SK-N-MC (cell line): ENCODE data around the gene ACTA1.
"Not testable (repeated sequence)": the region's sequence is repeated elsewhere in the genome, so short reads cannot be mapped to it uniquely, and the experiment has no call there.

ENCODE experiments used
- DNase-seq: peaks from one replicate; pipeline ENCODE4 v3.0.0-alpha.2; 2011; ENCODE audit warnings: low read depth, low spot score
- H3K27ac ChIP-seq: fragments of 200-600 bp; sonication (generic); 2 replicates; pipeline ENCODE4 v1.5.1; 2016; ENCODE audit warnings: mixed run types
- H3K36me3 ChIP-seq: fragments of 200-600 bp; sonication (generic); 2 replicates; pipeline ENCODE4 v1.6.1; 2017; ENCODE audit warnings: antibody characterized with exemption, low read length, mixed read lengths; ENCODE audit not compliant: insufficient read depth
- H3K4me3 ChIP-seq: fragments of 200-600 bp; sonication (generic); 2 replicates; pipeline ENCODE4 v1.5.1; 2016
- H3K9ac ChIP-seq: fragments of 200-600 bp; sonication (generic); 2 replicates; pipeline ENCODE4 v1.8.0; 2017; ENCODE audit warnings: mixed run types, mixed read lengths; ENCODE audit not compliant: insufficient read length
- H3K9me3 ChIP-seq: fragments of 200-600 bp; sonication (generic); 2 replicates; pipeline ENCODE4 v1.6.1; 2017; ENCODE audit warnings: low read depth, mild to moderate bottlenecking, antibody characterized with exemption, low read length, moderate library complexity, mixed read lengths
- EZH2 ChIP-seq: fragments of 200-600 bp; sonication (generic); IDR thresholded peaks from one replicate; pipeline ENCODE4 v1.6.1; 2017; ENCODE audit warnings: antibody characterized with exemption
- FOXP2 ChIP-seq: optimal IDR thresholded peaks from 2 replicates; pipeline ENCODE3; 2011; ENCODE audit warnings: mild to moderate bottlenecking, moderate library complexity; ENCODE audit not compliant: insufficient read depth; ENCODE audit errors: extremely low read length, control extremely low read depth
- POLR2AphosphoS5 ChIP-seq: IDR thresholded peaks from 2 replicates; pipeline ENCODE4 v1.6.1; 2012; ENCODE audit warnings: mild to moderate bottlenecking, low read depth, low read length, borderline replicate concordance

The ACTA1 gene

GRCh38 chr1:229409616-229410369, 24.1 kb downstream of the ACTA1 start:
- no peak overlapping the region for H3K27ac ChIP-seq
- H3K4me3 ChIP-seq = no peak overlapping the region
- no peak for DNase-seq
- no peaks in the 10 kb centered on the region for H3K36me3 ChIP-seq
- TF ChIP-seq FOXP2 (no peak), EZH2 (no peak), POLR2AphosphoS5 (no peak)
- no peak overlapping the region for H3K9ac ChIP-seq
- H3K9me3 ChIP-seq = no peaks in the 10 kb centered on the region

- H3K9ac ChIP-seq = no peak overlapping the region
- no peak overlapping the region for H3K27ac ChIP-seq
- H3K9me3 ChIP-seq = no peaks in the 10 kb centered on the region
- TF ChIP-seq FOXP2 (no peak), EZH2 (no peak), POLR2AphosphoS5 (no peak)
- H3K36me3 ChIP-seq = no peaks in the 10 kb centered on the region
- no peak for DNase-seq
- no peak overlapping the region for H3K4me3 ChIP-seq
Observed at GRCh38 chr1:229408458-229409037, 25.3 kb downstream of the ACTA1 start.

- no peak overlapping the region for H3K27ac ChIP-seq
- no peak for DNase-seq
- no peaks in the 10 kb centered on the region for H3K9me3 ChIP-seq
- TF ChIP-seq FOXP2 (no peak), EZH2 (no peak), POLR2AphosphoS5 (no peak)
- H3K9ac ChIP-seq = no peak overlapping the region
- H3K4me3 ChIP-seq = no peak overlapping the region
- H3K36me3 ChIP-seq = no peaks in the 10 kb centered on the region
Observed at GRCh38 chr1:229407206-229408026, 26.5 kb downstream of the ACTA1 start.

- H3K9ac ChIP-seq = no peak overlapping the region
- H3K9me3 ChIP-seq = no peaks in the 10 kb centered on the region
- no peak for DNase-seq
- no peak overlapping the region for H3K27ac ChIP-seq
- no peak overlapping the region for H3K4me3 ChIP-seq
- TF ChIP-seq FOXP2 (no peak), EZH2 (no peak), POLR2AphosphoS5 (no peak)
- no peaks in the 10 kb centered on the region for H3K36me3 ChIP-seq
Observed at GRCh38 chr1:229406798-229407197, 27.1 kb downstream of the ACTA1 start.

- no peak overlapping the region for H3K27ac ChIP-seq
- DNase-seq = no peak
- TF ChIP-seq POLR2AphosphoS5 (no peak), FOXP2 (no peak)
- no peak overlapping the region for H3K4me3 ChIP-seq
- no peak overlapping the region for H3K9ac ChIP-seq
- no peaks in the 10 kb centered on the region for H3K36me3 ChIP-seq
- H3K9me3 ChIP-seq = no peaks in the 10 kb centered on the region
Observed at GRCh38 chr1:229403573-229403972, 30.3 kb downstream of the ACTA1 start.

- DNase-seq = no peak
- no peaks in the 10 kb centered on the region for H3K9me3 ChIP-seq
- no peak overlapping the region for H3K4me3 ChIP-seq
- no peak overlapping the region for H3K9ac ChIP-seq
- no peak overlapping the region for H3K27ac ChIP-seq
- TF ChIP-seq POLR2AphosphoS5 = no peak
- no peaks in the 10 kb centered on the region for H3K36me3 ChIP-seq
Observed at GRCh38 chr1:229402993-229403392, 30.9 kb downstream of the ACTA1 start.

- not testable (repeated sequence) for H3K4me3 ChIP-seq, H3K27ac ChIP-seq, H3K9ac ChIP-seq, DNase-seq, H3K36me3 ChIP-seq, H3K9me3 ChIP-seq
Observed at GRCh38 chr1:229402329-229402728, 31.6 kb downstream of the ACTA1 start.

- no peak for TF ChIP-seq POLR2AphosphoS5
- TF ChIP-seq EZH2 = no peak
- no peak for TF ChIP-seq FOXP2
- Histone ChIP-seq H3K27ac (no peak overlapping the region), H3K9ac (no peak overlapping the region), H3K4me3 (no peak overlapping the region), H3K9me3 (no peaks in the 10 kb centered on the region), H3K36me3 (no peaks in the 10 kb centered on the region)
- no peak for DNase-seq
Observed at GRCh38 chr1:229397762-229398161, 36.1 kb downstream of the ACTA1 start.

GRCh38 chr1:229396585-229397206, 37.2 kb downstream of the ACTA1 start:
- no peaks in the 10 kb centered on the region for H3K9me3 ChIP-seq
- no peak for DNase-seq
- no peak for TF ChIP-seq POLR2AphosphoS5
- no peak for TF ChIP-seq FOXP2
- TF ChIP-seq EZH2 = no peak
- no peak overlapping the region for H3K4me3 ChIP-seq
- no peaks in the 10 kb centered on the region for H3K36me3 ChIP-seq
- no peak overlapping the region for H3K27ac ChIP-seq
- no peak overlapping the region for H3K9ac ChIP-seq

- H3K9ac ChIP-seq, DNase-seq, H3K27ac ChIP-seq, H3K4me3 ChIP-seq, H3K9me3 ChIP-seq, H3K36me3 ChIP-seq: not testable (repeated sequence)
Observed at GRCh38 chr1:229394517-229394916, 39.4 kb downstream of the ACTA1 start.
